ENCODE measurements around the gene RGS18.
"Not testable (repeated sequence)": the region's sequence is repeated elsewhere in the genome, so short reads cannot be mapped to it uniquely, and the experiment has no call there.

Gene RGS18

GRCh38 chr1:192167011-192167410 is 8.7 kb downstream of the RGS18 start:
- no peak for DNase-seq

DNA sequence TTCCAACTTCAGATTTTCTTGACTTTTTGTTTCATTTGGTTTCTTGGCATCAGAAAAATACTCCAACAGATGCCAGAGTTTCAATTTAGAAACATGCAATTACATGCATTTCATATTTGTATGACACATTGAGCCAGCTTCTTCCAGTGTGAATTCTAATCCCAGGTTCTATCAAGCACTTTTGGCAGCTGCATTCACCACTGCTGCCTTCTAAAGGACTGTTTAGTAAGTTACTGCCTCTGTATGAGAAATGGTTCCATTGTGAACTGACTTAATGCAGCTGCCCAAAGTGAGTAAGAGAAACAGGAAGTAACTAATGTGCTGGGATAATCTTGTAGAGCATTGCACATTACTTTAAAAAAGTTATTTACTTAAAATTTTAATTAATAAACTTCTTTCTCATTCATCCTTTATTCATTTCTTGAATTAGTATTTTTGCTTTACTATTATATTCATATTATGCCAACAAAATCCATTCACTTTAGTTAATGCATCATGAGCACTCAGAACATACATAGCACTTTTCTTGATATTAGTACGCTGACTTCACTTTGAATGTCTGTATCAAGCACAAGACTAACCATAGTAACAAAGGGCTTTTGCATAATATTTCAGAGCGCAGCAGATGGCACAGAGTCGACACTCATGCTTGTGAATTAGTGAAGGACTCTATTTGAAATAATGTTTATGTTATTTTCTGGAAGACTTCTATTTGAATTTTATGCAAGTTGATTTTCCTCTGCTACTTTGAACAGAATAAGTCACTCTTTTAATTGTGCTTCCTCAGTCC is 9.8 kb downstream of the RGS18 start:
- DNase-seq: peak in 1 of 2 donors; percentile 52

- DNase-seq: no peak
These were observed 10.7 kb downstream of the RGS18 start for GRCh38 chr1:192168964-192169363.

DNA sequence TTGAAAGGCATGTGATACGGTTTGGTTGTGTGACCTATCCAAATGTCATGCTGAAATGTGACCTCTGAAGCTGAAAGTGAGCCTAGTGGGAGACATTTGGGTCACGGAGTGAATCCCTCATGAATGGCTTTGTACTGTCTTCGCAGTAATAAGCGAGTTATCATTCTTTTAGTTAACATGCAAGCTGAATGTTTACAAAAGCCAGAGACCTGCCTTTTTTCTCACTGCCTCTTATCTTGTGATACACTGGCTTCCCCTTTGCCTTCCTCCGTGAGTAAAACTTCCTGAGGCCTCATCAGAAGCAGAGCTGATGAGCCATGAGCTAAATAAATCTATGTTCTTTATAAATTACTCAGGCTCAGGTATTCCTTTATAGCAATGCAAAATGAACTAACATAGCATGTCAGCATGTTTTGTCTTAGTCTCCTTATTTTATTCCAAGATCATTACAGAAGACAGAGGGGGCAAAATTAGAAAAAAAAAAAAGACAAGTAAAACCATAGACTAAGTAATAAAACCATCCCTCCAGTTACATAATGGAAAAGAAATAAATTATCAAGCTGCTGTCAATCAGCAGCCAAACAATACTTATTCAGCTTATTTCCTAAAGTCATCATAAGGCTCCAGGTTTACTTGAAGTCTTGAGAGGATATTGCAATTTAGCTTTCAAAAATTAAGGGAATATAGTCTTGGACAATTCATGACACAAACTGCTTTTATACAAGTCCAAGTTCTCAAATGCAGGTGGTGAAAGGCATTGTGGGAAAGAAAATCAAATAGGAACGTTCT is 12.1 kb downstream of the RGS18 start:
- peak in 1 of 2 donors; percentile 63 for DNase-seq

DNA sequence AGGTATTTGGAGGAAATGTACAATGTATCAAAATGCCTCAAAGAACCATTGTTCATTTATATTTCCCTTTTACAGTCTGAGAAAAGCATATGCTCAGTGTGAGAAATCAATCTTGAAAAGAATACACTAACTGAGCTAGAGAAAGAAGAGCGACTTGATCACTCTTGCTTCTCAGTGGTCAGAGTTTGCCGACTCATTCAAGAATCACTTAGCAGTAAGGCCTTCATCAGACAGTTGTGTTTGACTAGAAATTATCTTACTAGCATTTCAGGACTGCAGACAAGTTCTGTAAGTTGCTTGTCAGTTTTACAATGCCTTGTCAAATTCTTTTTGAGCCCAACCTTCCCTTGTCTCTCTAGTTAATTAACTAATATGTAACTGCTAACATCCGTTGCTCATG is 12.9 kb downstream of the RGS18 start:
- DNase-seq: no peak

GRCh38 chr1:192175971-192176370 is 17.7 kb downstream of the RGS18 start:
- DNase-seq: no peak

DNA sequence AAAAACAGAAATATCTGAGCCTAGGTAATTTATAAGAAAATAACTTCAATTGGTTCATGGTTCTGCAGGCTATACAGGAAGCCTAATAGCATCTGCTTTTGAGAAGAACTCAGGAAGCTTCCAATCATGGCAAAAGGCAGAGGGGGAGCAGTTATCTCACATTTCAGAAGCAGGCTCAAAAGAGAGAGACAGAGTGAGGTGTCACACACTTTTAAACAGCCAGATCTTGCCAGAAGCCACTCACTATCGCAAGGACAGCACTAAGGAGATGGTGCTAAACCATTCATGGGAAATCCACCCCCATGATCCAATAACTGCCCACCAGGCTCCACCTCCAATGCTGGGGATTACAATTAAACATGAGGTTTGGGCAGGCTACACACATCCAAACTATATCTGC is 25.5 kb downstream of the RGS18 start:
- DNase-seq: no peak

DNA sequence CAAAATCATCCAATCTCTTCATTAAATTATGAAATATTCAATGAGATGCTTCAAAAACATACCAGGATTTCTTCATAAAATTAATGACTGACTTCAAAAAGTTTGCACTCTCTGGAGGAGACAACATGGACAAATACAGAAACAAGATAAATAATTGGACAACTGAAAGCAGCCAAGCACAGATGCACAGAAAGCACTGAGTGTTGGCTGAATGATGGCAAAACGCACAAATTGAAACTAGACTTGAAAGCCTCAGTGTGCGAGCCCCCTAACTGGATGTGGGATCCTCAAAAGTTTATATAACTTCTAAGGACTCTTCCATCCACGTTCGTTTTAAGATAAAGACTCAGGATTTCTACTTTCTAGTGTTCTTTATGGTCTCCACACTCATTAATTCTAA is 27.9 kb downstream of the RGS18 start:
- DNase-seq: no peak

DNA sequence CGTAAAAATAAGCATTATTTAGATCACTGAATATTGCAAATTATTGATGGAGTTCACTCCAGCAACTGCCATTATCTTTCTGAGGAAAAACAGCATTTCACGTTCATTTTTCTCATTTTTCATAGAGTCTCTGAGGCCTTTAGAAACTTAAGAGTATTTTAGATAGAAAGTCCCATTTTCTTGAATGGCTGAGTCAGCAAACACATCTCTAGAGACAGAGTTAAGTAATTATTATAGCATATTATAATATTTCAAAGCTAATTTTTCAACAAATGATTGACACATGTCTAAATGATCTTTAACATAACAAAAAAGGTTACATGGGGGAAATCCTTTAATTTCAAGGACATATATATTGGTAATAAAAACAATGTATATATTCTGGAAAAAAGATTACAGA is 31.8 kb downstream of the RGS18 start:
- no peak for DNase-seq

- DNase-seq: no peak
These were observed 43.0 kb downstream of the RGS18 start for GRCh38 chr1:192201303-192201702.

- no peak for DNase-seq
These were observed 66.1 kb downstream of the RGS18 start for GRCh38 chr1:192224396-192224795.

DNA sequence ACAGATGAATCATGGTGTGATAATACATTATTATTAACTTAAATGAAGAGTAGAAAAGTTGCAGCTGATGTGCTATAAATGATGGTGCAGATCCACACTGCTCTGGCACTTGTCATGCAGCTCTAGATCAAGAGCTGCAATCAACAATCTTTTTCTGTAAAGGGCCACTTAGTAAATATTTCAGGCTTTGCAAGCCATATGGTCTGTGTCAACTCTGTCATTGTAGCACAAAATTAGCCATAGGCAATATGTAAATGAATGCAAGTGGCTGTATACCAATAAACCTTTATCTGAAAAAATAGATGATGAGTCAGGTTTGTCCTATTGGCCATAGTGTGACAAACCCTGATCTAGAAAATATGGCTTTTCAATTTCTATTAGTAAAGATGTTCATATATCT is 66.6 kb downstream of the RGS18 start:
- DNase-seq: no peak

GRCh38 chr1:192225266-192225665 is 67.0 kb downstream of the RGS18 start:
- no peak for DNase-seq

DNA sequence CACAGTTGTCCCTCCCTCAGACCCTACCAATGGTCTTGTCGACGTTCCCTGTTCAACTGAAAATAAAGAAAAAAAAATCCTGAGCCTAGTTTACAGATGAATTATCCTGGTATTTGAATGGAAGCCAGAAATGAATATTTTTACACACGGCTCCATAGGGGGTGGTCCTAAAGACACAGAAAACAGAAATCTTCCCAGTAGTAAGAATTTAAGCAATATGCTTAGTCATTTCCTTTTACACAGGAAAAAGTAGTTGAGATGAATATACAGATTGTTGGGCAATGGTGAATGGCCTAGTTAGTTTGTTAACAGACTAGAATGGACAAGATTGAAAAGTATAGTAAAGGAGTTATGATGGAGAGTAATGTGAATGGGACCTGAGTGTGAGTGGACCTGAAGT is 67.4 kb downstream of the RGS18 start:
- DNase-seq: peak in 1 of 2 donors; percentile 25

DNA sequence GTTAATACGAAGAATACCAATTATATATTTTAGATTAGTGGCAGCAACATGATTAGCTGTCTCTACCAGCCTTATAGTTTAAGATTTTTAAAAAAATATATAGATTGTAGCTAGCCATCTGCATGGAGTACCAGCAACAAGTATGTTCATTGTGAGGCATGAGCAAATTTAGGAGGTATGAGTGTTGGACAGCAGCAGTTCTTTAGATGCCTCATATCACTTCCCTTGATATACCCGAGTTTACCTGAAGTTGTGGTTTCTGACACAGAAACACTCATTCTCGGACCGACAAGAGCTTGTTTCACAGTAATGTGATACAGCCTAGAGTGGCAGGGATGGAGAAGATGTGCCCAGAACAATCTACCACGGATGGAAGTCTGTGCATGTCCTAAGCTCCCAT is 69.1 kb downstream of the RGS18 start:
- no peak for DNase-seq

GRCh38 chr1:192227980-192228379 is 69.7 kb downstream of the RGS18 start:
- DNase-seq: not testable (repeated sequence)

DNA sequence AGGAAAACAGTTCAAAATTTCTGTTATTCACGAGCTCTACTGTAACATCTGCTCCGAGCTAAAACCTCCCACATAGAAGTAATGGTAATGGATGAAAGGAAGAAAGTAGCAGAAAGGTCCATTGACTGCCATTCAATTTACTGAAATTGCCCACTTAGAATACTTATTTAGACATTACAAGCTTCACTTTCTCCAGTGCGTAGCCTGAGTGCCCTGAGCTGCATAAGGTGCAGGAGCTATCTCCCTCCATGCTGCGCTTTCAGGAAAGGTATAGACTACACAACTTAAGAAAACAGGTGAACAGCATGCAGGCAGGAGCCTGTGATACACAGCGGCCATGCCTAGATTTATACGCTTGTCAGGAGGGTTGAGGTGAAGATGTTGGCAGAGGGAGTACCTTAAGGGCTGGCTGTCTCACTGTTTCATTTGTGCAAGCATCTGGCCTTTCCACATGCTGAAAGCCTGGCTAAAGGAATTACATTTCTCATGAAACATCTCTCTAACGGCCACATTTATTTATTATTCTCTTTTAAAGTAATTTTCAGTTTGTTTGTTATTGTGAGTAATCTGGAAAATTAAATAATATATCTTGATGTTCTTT is 74.7 kb downstream of the RGS18 start:
- no peak for DNase-seq

DNA sequence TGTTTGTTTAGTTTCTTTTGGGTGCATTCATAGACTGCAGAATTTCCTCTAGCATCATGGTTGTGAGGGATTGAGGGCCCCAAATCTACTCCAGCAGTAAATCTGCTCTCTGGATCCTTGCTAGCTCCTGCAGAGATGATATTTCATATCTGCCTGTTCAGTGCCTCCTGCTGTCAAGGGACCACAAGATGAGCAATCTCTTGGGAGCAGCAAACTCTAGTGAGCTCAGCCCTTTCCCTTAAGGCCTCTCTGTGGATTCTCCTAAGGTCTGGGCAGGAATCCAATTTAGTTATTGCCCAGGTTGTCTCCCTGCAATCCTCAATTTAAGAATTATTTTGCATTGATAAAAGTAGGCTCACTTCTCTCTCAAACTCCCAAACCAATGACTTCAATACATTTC is 76.9 kb downstream of the RGS18 start:
- DNase-seq: no peak
